Stimulated activated CD4-positive, alpha-beta T cell treated with anti-CD3 and anti-CD28 coated beads, TNF-alpha, amount 100 ng/mL, for 4 hours (primary cell): Measurements from ENCODE around the gene DYNC1I2.
"Not testable (repeated sequence)": the region's sequence is repeated elsewhere in the genome, so short reads cannot be mapped to it uniquely, and the experiment has no call there.

Experiments
- DNase-seq, 3 experiments: peaks; one replicate each; pipeline ENCODE4 v3.0.0-alpha.2; 2020; ENCODE audit warnings: low read depth in 3 of 3

The DYNC1I2 gene

GRCh38 chr2:171774581-171774980 is 87.3 kb downstream of the DYNC1I2 start:
- DNase-seq, result not testable (repeated sequence)

GRCh38 chr2:171778515-171778914 is 91.2 kb downstream of the DYNC1I2 start:
- DNase-seq, result no peak

GRCh38 chr2:171785450-171785849 is 98.2 kb downstream of the DYNC1I2 start:
- DNase-seq, result no peak

DNA sequence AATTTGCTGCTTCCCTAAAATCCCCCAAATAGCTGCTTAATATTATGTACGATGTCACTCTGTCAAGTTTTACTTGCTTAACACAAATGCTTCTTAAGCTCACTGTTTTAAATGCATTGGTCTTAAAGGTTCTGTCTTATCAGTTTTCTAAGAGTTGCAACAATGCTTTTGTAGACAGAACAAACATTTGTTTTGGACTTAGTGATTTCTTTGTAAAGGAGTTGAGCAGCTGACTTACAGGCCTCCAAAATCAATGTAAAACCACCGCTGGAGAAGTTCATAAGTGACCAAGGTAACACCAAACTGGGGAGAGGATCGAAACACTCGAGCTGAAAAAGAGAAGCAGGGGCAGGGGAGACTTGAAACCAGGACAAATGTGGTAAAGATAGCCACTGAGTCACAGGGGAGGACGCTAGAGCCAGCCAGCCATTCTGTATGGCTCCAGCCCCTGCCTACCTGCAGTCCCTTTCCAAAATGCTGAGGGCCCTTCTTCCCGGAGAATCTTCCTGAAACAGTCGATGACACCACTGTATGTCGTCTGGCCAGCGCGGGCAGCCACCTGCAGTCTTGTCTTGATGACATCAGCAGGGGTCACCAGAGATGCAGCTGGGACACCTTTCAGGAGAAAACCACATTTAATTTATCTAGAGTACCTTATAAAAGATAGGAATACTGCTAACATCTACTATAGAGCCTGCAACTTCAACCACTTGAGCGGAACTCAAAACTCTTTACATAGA is 100.2 kb downstream of the DYNC1I2 start:
- no peak for DNase-seq

- DNase-seq, result no peak
These were observed 101.2 kb downstream of the DYNC1I2 start for GRCh38 chr2:171788316-171788993.

GRCh38 chr2:171789956-171790355 is 102.7 kb downstream of the DYNC1I2 start:
- no peak for DNase-seq

- DNase-seq, result no peak
These were observed 104.1 kb downstream of the DYNC1I2 start for GRCh38 chr2:171791361-171791760.

DNA sequence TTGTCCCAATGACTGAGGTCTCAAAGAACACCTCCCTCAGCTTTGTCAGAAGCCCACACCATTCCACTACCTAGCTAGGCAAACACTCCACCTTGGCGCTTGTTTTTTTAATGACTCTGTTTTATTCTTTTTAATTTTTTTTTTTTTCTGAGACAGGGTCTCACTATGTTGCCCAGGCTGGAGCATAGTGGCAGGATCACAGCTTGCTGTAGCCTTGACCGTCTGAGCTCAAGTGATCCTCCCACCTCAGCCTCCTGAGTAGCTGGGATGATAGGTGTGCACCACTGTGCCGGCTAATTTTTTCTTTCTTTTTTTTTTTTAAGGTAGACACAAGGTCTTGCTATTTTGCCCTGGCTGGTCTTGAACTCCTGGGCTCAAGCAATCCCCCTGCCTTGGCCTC is 104.9 kb downstream of the DYNC1I2 start:
- no peak for DNase-seq

DNA sequence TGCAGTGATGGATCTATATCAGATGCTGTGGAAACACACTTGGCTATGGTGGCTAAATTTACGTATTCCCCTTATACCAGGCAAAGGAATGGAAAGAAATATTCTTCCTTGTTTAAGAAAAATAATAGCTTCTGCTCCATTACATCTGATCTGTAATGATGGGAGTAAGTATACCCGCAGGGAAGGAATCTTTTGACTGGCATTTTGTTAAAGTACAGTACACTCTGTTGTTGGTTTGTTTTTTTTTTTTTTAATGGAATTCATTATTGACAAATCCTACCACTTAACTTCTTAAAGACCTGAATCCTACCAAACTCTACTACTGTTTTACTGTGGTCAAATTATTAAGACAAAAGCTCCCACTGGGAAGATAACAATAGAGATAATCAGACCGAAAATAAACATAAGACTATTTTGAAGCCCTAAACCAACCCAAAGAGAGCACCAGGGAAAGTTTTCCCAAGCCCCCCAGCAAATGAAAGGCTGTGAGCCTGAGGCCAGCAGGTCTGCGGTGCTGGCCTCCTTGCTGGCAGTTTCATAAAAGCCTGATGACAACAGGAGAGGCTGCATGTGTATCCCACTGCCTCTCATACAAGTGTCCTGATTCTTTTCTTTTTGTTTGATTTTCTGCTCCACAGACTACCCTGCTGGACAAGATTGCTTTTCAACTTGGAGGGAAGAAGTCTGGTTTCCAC is 105.8 kb downstream of the DYNC1I2 start:
- DNase-seq, result no peak

DNA sequence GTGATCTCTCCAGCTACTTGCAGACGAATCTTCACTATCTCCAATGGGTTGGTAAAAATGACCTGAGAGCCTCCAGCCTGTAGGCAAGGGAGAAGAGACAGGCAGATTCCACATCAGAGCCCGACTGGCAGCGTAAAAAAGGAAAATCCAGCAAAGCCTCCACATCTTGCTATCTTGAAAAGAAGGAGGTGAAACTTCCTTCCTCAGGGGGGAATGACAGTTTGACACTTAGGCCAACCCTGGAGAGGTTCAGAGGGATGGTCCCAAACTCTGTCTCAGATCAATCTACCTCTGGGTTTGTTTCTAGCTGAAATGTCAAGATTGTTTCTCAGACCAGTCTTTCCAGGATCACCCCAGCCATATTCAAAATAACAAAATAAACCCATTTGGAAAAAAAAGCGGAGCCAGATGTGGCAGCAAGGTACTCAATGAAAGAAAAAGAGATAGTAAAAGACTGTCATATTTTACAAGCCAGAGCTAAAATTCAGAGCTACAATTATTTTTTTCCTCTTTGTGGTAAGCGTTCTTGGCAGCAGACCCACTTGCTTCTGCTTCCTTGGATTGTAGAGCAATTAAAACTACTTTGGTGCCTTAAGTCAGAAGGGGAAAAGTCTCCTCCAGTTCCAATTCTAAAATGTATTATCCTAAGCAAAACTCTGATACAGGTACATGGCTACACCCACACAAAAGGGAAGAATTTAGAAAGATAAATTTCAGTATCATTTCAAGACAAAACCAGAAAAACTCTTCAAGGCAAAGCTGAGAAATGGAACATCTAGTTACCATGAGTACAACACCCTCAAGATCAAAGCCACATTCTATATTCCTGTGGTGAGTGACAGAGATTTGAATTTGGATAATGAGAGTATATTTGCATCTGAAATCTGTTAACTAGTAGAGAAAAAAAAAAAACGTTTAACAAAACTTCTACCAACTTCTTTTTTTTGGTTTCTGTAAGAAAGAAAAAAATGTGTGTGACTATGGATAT is 106.7 kb downstream of the DYNC1I2 start:
- no peak for DNase-seq

GRCh38 chr2:171794918-171795317 is 107.6 kb downstream of the DYNC1I2 start:
- DNase-seq, result no peak
